GM12878 (cell line): ENCODE data around the gene TTLL1. TPM values are rescaled to one million over a fixed set of nuclear protein-coding genes. Genes with fewer than 3 reads are reported as not detected.

Experiments used
- ATAC-seq: fragments of 200-7000 bp; cut with Tn5 transposase; 3 replicates; pipeline ENCODE4 v1.9.1; 2020; ENCODE audit warnings: mild to moderate bottlenecking, moderate library complexity
- BruUV-seq: library from RNA; stranded (reverse); fragments of 400-500 nt; replicated peaks from 2 replicates; lab custom pipeline; 2021; lab: Mats Ljungman, UMichigan
- CTCF ChIA-PET: fragments of 300-600 bp; sonication (Branson Sonifier 250); formaldehyde crosslinking; extraction: SDS; loops from one replicate; lab custom pipeline; 2021; ENCODE audit warnings: inconsistent platforms; lab: Yijun Ruan, JAX
- POLR2A ChIA-PET: fragments of 350-600 bp; formaldehyde crosslinking; extraction: SDS; loops from one replicate; lab custom pipeline; 2021; ENCODE audit warnings: inconsistent platforms; lab: Charles Lee
- RAD21 ChIA-PET: fragments of 300-600 bp; sonication (Branson Sonifier 250); formaldehyde crosslinking; loops from one replicate; lab custom pipeline; 2023; ENCODE audit warnings: antibody characterized with exemption; ENCODE audit not compliant: unreplicated experiment; lab: Charles Lee
- SMC1A ChIA-PET: fragments of 300-600 bp; sonication (Branson Sonifier 250); formaldehyde crosslinking; loops from one replicate; lab custom pipeline; 2023; ENCODE audit not compliant: unreplicated experiment, uncharacterized antibody; lab: Charles Lee
- DNase-seq: peaks from one replicate; pipeline ENCODE4 v3.0.0-alpha.2; 2011; ENCODE audit warnings: low read depth, low spot score
- FAIRE-seq: peaks from 3 replicates; lab custom pipeline; 2011; peaks lifted over from hg19 to GRCh38; lab: Jason Lieb, UNC
- H2AFZ ChIP-seq: 2 replicates; pipeline ENCODE4 v1.6.0; 2011; ENCODE audit warnings: low read depth, low read length, control low read depth; ENCODE audit not compliant: control insufficient read depth
- H3K27ac ChIP-seq: 2 replicates; pipeline ENCODE4 v1.5.1; 2011; ENCODE audit warnings: control low read depth; ENCODE audit not compliant: control insufficient read depth, insufficient read depth
- H3K27me3 ChIP-seq, 2 experiments: replicated peaks in 1 of 2; 2 replicates each; pipeline versions ENCODE4 v1.6.0 to v1.6.1; 2011; ENCODE audit warnings: low read length in 1 of 2; ENCODE audit not compliant: control insufficient read depth in 2 of 2, insufficient read depth in 2 of 2
- H3K36me3 ChIP-seq, 2 experiments: 2 replicates each; pipeline ENCODE4 v1.5.1; 2011; ENCODE audit warnings: low read length in 1 of 2; ENCODE audit not compliant: control insufficient read depth in 2 of 2, insufficient read depth in 2 of 2
- H3K4me1 ChIP-seq: 2 replicates; pipeline ENCODE4 v1.6.1; 2011; ENCODE audit warnings: mild to moderate bottlenecking, low read length, moderate library complexity, mixed read lengths; ENCODE audit not compliant: control insufficient read depth, insufficient read depth
- H3K4me2 ChIP-seq: 2 replicates; pipeline ENCODE4 v1.6.0; 2011; ENCODE audit warnings: control low read depth; ENCODE audit not compliant: control insufficient read depth, insufficient read depth
- H3K4me3 ChIP-seq: fragments of 200-600 bp; sonication (generic); 2 replicates; pipeline ENCODE4 v1.5.1; 2016
- H3K79me2 ChIP-seq: 2 replicates; pipeline ENCODE4 v1.6.0; 2011; ENCODE audit warnings: low read length; ENCODE audit not compliant: control insufficient read depth, insufficient read depth
- H3K9ac ChIP-seq: 2 replicates; pipeline ENCODE4 v1.8.0; 2011; ENCODE audit warnings: low read length, control low read depth, mixed read lengths; ENCODE audit not compliant: control insufficient read depth, insufficient read depth
- H3K9me3 ChIP-seq: replicated peaks from 3 replicates; pipeline ENCODE4 v1.5.1; 2011; ENCODE audit warnings: mild to moderate bottlenecking, low read length; ENCODE audit not compliant: control insufficient read depth, insufficient read depth
- H4K20me1 ChIP-seq: 2 replicates; pipeline ENCODE4 v1.6.0; 2011; ENCODE audit not compliant: control insufficient read depth, insufficient read depth
- BRCA1 ChIP-seq: IDR thresholded peaks from 2 replicates; pipeline ENCODE4 v1.6.1; 2011; ENCODE audit warnings: low read depth, low read length, improper control_type of control experiment
- CREM ChIP-seq: IDR thresholded peaks from 2 replicates; pipeline ENCODE4 v1.6.1; 2014; ENCODE audit warnings: antibody characterized with exemption, low read depth
- HDAC6 ChIP-seq: fragments of 200-600 bp; sonication (generic); IDR thresholded peaks from one replicate; pipeline ENCODE4 v1.8.0; 2017; ENCODE audit warnings: antibody characterized with exemption; ENCODE audit not compliant: unreplicated experiment
- PAX8 ChIP-seq: fragments of 450-650 bp; IDR thresholded peaks from 2 replicates; pipeline ENCODE4 v1.6.1; 2017; ENCODE audit warnings: mild to moderate bottlenecking, moderate library complexity
- PBX3 ChIP-seq: IDR thresholded peaks from 2 replicates; pipeline ENCODE4 v1.6.1; 2011; ENCODE audit warnings: mild to moderate bottlenecking, low read depth, low read length, moderate library complexity; ENCODE audit not compliant: insufficient replicate concordance
- POU2F2 ChIP-seq: IDR thresholded peaks from 3 replicates; pipeline ENCODE4 v1.6.1; 2011; ENCODE audit warnings: low read depth, mild to moderate bottlenecking, low read length, borderline replicate concordance
- SPI1 ChIP-seq: IDR thresholded peaks from 2 replicates; pipeline ENCODE4 v1.6.1; 2011; ENCODE audit warnings: low read depth, mild to moderate bottlenecking, low read length, moderate library complexity, borderline replicate concordance; ENCODE audit not compliant: insufficient read depth
- STAT1 ChIP-seq: fragments of 450-650 bp; conservative IDR thresholded peaks from 2 replicates; pipeline ENCODE4 v1.6.1; 2014; ENCODE audit warnings: antibody characterized with exemption, mild to moderate bottlenecking
- ZNF24 ChIP-seq: fragments of 450-650 bp; IDR thresholded peaks from 2 replicates; pipeline ENCODE4 v1.6.1; 2017; ENCODE audit warnings: antibody characterized with exemption, mild to moderate bottlenecking
- WGBS: methylation state at CpG from one replicate; pipeline ENCODE4 v1.1.6; 2016; ENCODE audit warnings: low lambda C conversion rate; ENCODE audit not compliant: insufficient replicate concordance, insufficient coverage; ENCODE audit errors: missing lambda C conversion rate; 5-methylcytosine and 5-hydroxymethylcytosine counted together
- in situ Hi-C: fragments of 300-500 bp; cut with MboI; formaldehyde crosslinking; loops from 9 replicates; pipeline ENCODE4 v1.14.3; 2018; ENCODE audit warnings: mixed read lengths
- intact Hi-C: fragments of 100-400 bp; cut with micrococcal nuclease; formaldehyde crosslinking; loops from one replicate; pipeline ENCODE4 v1.14.2; 2022; ENCODE audit not compliant: unreplicated experiment
- polyA plus RNA-seq, 11 experiments: library from polyadenylated mRNA; depleted of rRNA in 4 of 11; unstranded in 6 of 11; stranded (reverse) in 5 of 11; fragments of >200 nt; fragmentation: Nextera tagmentation in 4 of 11; fragmentation: Illumina TruSeq in 1 of 11; extraction: Ambion mirVana in 4 of 11; extraction: Trizol in 1 of 11; gene quantifications; 1 replicate in 1 of 11; 2 replicates in 10 of 11; pipeline versions ENCODE4 v1.2.1 to v1.2.3, GENCODE V29; 2011 to 2016; ENCODE audit warnings: inconsistent platforms in 2 of 11, missing spikeins in 2 of 11, low read depth in 1 of 11
- total RNA-seq, 4 experiments: library from RNA; depleted of rRNA in 3 of 4; stranded (reverse); fragments of >200 nt in 3 of 4; fragmentation: Illumina TruSeq in 1 of 4; extraction: Trizol in 1 of 4; gene quantifications; 2 replicates each; pipeline versions ENCODE4 v1.2.1 to v1.2.3, GENCODE V29; 2013 to 2021
- TF ChIP-seq, protein P1 (sequence below): fragments of 450-650 bp; IDR thresholded peaks from 2 replicates; pipeline ENCODE4 v1.6.1; 2017; ENCODE audit warnings: low read depth, mild to moderate bottlenecking, moderate library complexity
- TF ChIP-seq, protein P2 (sequence below): fragments of 450-650 bp; IDR thresholded peaks from 2 replicates; pipeline ENCODE4 v1.6.1; 2018; ENCODE audit warnings: borderline replicate concordance, mild to moderate bottlenecking; ENCODE audit not compliant: partially characterized antibody

Gene TTLL1
- total and polyA plus RNA-seq, 10 of the 15 experiments (the other 5 are each of a cell fraction or from before 2014, with no cell fraction given): 0.39 to 4.8 (median 3.2) TPM

GRCh38 chr22:43085658-43086606 is 3.3 kb downstream of the TTLL1 start (continued):
- TF ChIP-seq POU2F2: no peak
- peak; percentile 37; the same call in 1 of the 2 replicates for TF ChIP-seq SPI1
- TF ChIP-seq STAT1: no peak
- TF ChIP-seq, all 136 proteins: peak for 17

DNA sequence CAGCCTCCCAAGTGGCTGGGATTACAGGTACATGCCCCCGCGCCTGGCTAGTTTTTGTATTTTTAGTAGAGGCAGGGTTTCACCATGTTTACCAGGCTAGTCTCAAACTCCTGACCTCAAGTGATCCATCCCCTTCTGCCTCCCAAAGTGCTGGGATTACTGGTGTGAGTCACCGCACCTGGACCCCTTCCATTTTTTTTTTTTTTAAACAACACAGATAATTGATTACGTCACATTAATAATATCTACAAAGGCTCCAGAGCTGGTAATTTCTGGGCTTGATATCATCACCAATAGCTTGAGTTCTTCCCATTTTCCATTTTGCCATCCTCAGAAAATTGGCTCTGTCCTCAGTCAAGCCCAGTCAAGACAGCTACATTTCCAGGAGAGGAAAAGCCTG is 7.2 kb downstream of the TTLL1 start:
- WGBS: 98% methylated on average over 4 of the region's 4 CpGs
- TF ChIP-seq PAX8: no peak
- TF ChIP-seq CREM: no peak
- TF ChIP-seq, protein P1, sequence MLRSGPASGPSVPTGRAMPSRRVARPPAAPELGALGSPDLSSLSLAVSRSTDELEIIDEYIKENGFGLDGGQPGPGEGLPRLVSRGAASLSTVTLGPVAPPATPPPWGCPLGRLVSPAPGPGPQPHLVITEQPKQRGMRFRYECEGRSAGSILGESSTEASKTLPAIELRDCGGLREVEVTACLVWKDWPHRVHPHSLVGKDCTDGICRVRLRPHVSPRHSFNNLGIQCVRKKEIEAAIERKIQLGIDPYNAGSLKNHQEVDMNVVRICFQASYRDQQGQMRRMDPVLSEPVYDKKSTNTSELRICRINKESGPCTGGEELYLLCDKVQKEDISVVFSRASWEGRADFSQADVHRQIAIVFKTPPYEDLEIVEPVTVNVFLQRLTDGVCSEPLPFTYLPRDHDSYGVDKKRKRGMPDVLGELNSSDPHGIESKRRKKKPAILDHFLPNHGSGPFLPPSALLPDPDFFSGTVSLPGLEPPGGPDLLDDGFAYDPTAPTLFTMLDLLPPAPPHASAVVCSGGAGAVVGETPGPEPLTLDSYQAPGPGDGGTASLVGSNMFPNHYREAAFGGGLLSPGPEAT: no peak
- TF ChIP-seq PBX3: no peak
- TF ChIP-seq BRCA1: no peak
- TF ChIP-seq ZNF24: no peak
- TF ChIP-seq, protein P2, sequence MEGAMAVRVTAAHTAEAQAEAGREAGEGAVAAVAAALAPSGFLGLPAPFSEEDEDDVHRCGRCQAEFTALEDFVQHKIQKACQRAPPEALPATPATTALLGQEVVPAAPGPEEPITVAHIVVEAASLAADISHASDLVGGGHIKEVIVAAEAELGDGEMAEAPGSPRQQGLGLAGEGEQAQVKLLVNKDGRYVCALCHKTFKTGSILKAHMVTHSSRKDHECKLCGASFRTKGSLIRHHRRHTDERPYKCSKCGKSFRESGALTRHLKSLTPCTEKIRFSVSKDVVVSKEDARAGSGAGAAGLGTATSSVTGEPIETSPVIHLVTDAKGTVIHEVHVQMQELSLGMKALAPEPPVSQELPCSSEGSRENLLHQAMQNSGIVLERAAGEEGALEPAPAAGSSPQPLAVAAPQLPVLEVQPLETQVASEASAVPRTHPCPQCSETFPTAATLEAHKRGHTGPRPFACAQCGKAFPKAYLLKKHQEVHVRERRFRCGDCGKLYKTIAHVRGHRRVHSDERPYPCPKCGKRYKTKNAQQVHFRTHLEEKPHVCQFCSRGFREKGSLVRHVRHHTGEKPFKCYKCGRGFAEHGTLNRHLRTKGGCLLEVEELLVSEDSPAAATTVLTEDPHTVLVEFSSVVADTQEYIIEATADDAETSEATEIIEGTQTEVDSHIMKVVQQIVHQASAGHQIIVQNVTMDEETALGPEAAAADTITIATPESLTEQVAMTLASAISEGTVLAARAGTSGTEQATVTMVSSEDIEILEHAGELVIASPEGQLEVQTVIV: no peak
- no peak for TF ChIP-seq HDAC6
- no peak for TF ChIP-seq STAT1
- no peak for ATAC-seq
- ChIA-PET RAD21 (no interaction called here), POLR2A (no interaction called here), CTCF (interaction anchor here (0.7 to 1.1 kb wide), 2 partner anchors 22 to 314 kb away, joined by 3 read pairs; no protein-coding TSS in a partner anchor), SMC1A (no interaction called here)
- Histone ChIP-seq H3K27ac (no peak overlapping the region), H3K27me3 (no peaks in the 10 kb centered on the region), H3K4me3 (no peak overlapping the region), H4K20me1 (no peaks in the 10 kb centered on the region), H3K4me2 (no peak overlapping the region), H3K36me3 (no peaks in the 10 kb centered on the region), H3K9me3 (no peaks in the 10 kb centered on the region), H3K79me2 (no peaks in the 10 kb centered on the region), H3K9ac (no peak overlapping the region), H3K4me1 (peaks cover 15% of the 10 kb centered on the region), H2AFZ (no peak overlapping the region)
- no TSS peak for BruUV-seq
- no peak for DNase-seq
- intact Hi-C loops: no loop called here
- in situ Hi-C loops: no loop called here
- FAIRE-seq: no peak
